COLO668 (cell line): ENCODE results near the gene ZC3H13.

ENCODE experiments used
- DNase-seq: peaks from one replicate; lab custom pipeline; 2025; ENCODE audit not compliant: unreplicated experiment; lab: John Stamatoyannopoulos, UW

The ZC3H13 gene

DNA sequence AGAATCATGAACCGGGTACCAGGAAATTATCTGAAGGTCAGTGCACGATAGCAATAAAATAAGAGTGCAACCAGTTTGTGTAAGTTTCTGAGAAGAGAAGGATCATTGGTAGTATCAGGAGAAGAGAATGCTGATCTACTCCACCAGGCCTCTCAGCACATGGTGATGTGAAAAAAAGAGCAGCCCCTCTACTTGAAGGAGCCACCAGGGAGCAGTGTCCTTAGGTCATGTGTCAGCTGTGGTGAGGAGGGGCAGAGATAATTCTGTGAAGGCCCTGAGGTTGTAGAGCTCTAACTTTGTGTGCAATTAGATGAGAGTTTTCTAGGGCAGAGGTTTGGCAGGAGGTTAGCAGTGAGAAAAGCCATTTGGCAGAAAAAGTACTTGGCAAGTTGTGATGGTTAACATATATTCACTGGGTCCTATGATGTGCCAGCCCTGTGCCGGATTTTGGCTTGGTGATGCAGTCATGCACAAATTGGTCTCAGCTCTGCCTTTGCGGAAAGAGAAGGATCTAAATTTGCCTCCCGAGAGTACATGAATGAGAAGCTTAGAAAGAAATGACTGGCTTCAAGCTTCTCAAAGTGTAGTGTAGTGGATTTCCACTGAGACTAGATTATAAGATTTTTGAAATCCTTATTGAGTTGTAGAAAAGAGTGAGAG is 19.2 kb upstream of the ZC3H13 start:
- no peak for DNase-seq

DNA sequence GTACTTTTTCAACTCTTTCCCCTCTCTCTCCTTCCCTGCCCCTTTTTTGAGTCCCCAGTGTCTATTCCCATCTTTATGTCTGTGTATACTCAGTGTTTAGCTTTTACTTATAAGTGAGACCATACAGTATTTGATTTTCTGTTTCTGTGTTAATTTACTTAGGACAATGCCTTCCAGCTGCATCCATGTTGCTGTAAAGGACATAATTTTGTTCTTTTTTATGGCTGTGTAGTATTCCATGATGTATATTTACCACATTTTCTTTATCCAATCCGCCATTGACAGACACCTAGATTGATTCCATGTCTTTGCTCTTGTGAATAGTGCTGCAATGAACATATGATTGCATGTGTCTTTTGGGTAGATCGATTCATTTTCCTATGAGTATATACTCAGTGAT is 10.7 kb upstream of the ZC3H13 start:
- DNase-seq: no peak

DNA sequence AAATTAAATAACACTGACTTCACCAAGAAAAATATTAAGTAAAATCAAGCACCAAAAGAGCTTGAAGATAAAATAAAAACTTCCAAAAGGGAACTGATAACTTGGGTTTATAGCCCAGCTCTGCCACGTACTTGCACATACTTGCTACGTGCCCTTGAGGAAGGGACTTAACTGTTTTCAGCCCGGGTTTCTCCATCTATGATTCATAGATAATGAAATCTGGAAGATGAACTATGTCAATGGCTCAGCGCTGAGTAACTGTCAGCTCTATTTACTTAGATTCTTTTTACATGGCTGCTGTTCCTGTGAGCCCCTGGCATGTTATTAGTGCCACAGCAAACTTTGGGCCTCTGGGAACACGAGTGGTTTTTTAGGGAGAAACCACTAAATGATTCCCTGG is 9.6 kb upstream of the ZC3H13 start:
- no peak for DNase-seq

DNA sequence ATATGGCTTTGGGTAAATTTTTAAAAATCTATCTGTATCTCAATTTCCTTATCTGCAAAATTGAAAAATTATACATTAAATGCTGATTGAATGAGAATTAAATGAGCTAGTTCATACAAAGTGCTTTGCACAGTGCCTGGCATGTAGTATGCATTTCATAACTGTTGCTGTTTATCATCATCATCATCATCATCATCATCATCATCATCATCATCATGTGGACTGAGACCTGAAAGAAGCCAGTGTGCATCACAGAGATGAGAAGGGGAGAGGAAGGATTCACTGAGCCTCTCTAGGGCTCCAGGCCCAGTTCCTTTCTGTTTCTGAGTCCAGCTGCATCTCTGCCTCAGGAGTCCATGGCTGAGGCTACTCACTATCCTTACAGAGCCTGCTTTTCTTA is 6.9 kb upstream of the ZC3H13 start:
- no peak for DNase-seq

DNA sequence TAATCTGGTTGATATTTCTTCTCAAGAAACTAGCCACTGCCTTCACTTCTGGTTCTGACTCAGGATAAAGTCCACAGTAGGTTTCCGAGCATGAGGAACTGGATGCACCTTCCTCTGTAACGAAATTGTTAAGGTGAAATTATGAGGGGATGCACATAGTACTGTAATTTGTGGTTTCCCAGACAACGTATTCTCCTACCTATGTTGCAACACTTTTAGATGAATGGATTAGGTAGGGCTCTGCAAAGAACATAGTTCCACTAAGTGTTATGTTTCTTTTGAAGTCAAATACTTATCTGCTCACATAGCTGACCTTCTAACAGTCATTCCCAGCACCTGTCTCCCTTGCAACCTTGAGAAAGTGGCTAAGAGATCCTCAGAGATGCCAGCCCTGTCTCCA is 5.7 kb upstream of the ZC3H13 start:
- no peak for DNase-seq

DNA sequence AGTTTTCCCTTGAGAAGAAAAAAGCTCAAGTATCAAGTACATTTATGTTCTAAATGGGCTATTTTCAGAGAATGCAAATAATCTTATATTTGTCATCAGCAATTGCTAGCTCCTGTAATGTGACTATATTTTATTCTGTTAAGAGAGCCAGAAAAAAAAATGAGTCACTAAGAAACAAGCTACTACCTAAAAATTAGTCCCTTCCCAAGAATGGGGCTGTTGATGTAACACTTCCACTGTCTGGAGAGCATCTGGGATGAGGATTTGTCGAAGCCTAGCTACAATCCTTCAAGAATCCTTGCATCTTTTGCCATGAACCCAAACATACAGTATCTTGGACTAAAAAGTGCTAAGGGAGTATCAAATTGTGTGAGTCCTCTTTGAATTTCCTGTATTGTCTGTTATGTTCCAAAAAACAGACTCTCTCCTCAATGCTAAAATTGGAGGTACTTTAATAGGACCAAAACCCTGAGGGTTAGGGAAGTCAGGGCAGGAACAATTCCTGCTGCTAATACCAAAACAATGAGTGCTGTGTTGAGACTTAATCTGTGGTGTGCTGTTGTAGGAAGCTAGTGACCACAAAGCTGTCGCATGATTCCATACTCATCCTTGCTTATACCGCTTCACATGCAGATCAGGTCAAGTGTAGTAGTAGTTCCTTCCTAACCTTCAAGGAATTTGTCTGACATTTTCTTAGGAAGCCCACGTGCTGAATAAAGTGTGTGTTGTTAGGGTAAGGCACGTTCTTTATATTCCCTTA is 4.9 kb upstream of the ZC3H13 start:
- no peak for DNase-seq

DNA sequence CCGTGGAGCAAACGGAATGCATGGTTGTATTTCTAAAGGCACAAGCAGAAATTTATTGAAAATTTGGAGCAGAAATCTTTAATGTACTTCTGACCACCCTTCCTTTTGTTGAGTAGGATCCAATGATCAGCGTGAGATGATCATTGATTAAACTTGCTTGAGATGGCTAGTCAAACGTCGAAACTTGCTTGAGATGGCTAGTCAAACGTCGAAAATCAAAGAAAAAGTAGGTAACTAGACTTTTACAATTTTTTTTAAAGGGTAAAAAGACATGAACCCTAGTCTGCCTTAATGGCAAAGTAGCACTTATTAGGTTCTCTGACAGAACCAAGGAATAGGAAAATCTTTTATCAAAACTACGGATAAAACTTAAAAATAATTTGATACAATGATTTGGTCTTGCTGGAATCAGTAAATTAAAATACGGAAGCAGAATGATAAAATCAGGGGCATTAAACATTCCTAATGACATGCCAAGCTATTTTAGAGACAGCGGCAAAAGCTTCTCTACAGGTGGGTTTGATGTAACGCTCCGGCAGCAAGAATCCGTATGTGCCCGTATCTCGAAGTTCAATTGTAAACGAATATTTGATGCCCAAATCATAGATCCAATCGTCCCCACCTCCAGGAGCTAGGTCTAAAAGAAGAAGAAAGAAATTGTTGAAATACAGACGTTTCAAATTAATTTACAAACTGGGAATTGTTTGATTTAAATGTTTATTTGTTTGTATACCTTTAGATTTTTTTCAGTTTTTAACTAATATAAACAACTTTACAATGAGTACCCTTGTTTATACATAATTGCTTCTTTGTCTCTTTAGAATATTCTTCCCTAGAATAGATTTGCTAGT is 841 bp upstream of the ZC3H13 start:
- no peak for DNase-seq

DNA sequence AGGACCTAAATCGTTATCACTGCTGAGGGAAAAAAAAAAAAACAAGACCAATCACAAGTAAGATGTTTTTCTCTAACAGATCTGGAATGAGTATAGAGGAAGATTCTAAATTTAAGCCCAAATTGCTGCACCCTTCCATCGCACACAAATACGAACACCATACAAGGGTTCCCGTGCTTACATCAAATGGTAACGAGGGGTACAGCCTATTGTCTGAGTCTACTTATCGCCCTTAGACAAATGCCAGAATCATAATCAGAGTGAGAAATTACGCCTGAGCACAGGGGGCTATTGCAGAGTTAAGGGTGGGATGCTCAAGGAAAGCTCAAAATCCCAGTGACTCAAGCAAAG is 603 bp downstream of the ZC3H13 start:
- no peak for DNase-seq

DNA sequence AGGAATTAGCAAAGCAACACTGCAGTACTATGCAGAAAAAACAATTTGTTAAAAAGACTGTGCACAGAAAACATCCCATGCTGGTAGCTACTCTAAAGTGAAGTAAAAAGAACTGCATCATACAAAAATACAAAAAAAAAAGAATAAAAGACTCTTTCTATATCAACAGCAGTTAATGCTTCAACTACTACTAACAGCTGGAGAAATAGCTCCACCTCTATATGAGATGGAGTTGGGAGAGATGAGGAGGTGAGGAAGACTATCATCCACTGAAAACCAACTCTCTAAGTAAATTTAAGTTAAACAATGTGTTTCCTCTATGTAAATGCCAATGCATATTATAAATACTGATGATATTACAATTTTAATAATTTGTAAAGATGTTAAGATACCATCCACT is 1.8 kb downstream of the ZC3H13 start:
- DNase-seq: no peak

DNA sequence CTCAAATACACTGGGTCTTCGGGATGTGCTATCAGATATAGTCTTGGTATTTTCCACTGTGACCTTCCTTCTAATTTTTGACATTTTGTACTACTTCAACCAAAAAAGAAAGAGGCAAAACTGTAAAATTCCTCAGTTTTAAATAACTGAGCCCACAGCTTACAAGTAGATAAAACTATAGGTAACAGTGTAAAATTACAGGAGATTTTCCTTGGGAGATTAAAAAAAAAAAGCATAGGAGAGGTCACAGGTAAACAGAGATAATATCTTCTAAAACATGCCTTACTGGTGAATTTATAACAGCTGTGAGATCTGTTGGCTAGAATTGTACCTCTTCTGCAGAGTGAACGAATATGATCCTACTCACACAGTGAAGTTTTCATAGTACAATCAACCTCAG is 7.1 kb downstream of the ZC3H13 start:
- no peak for DNase-seq

DNA sequence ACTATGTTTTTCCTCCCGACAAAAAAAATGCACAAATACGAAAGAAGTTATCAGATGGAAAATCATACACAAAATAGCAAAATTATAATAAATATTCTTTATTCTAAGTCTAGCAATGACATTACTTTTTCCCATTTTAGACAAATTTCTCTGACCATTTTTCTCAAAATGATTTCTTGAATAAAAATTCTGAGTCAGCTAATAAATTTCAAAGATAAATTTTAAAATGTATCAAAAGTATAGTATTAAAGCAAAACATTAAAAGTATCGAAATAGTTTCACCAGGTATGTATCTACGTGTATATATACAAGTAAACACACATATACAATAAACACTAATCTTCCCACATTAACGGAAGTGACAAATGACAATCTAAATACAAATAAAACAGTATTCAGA is 8.9 kb downstream of the ZC3H13 start:
- DNase-seq: no peak

DNA sequence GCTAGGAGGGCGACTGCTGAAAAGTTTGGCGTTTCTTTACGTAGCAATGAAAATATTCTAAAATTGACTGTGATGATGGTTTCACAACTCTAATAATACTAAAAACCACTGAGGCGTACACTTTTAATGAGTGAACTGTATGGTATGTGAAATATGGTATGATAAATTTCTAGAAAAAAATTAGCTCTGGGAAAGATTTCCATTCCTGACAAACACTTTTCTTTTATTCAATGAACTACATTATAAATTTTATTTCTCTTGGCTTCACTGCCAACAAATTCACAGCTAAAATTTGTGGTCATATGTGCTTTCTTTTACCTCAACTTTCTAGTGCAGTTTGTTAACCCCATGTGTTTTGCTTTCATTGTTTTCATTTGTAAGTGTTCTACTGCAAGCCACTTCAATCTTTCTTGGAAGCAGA is 11.1 kb downstream of the ZC3H13 start:
- no peak for DNase-seq

DNA sequence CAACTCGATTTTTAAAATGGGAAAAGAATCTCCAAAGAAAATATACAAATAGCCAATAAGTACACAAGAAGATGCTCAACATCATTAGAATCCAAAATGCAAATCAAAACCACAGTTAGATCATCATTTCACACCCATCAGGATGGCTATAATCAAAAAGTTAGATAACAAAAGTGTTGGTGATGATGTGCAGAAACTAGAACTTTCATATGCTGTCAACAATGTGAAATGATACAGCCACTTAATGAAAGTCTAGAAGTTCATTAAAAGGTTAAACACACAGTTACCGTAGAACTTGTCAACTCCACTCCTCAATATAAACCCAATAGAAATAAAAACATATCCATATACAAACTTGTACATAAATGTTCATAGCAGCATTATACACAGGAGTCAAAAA is 11.8 kb downstream of the ZC3H13 start:
- DNase-seq: no peak

DNA sequence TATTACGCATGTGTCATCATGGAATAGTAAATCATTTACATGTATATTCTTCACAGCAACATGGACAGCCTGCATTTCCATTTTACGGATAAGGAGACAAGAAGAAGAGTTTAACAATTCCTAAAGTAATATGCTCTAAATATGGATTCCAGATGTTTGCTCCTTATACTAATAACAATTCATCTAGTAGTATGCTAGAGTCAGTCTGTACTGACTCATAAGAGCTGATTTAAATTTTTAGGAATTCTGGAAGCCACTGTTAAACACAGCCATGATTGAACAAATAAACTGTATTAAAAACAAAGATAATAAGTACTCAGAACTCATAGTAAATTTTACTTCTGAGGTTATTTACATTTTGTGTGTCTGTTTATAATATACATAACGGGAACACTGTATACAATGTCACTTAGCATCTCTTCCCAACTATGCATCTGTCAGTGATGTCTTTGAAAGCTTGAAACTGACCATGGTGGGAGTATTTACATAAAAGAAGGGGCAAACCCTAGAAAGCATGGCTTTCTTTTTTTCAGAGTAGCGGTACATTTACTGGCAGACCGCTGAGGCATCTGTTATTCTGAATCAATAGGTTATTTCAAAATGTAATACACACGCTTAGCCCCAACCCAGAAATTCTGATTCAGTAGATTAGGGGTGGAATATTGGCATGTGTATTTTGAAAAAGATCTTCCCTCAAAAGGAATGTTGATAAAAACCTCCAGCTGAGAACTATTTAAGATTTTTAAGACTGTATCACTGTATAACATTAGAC is 12.9 kb downstream of the ZC3H13 start:
- no peak for DNase-seq

DNA sequence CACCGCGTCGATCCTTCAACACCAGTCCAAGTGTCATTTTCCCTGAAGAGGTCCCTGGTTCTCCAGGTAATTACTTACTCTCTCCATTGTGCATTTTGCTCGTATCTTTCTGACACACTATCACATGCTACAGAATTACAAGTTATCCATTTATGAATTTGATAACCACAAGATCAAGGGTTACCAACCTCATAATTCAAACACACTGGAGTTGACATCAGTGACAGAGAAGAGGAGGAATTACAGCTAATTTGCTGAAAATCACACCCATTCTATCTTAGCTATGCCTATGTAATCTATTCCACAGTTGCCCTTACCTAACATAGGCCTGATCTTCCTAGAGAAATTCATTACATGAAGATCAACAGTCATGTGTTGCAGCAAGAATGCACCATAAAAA is 14.2 kb downstream of the ZC3H13 start:
- DNase-seq: no peak

DNA sequence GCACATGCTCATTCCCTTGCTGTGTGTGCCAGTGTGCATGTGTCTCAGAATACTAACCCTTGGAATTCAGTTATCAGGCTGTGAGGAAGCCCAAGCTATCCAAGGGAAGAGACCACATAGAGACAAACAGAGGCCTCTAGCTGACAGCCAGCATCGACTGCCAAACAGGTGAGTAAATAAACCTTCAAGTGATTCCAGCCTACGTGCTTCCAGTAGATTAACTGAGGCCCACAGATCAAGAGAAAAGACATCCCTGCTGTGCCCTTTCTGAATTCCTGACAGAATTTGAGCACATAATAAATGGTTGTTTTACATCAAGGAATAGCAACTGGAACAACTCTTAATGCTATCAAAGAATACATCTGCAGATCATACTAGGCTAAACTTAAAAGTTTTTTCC is 17.5 kb downstream of the ZC3H13 start:
- DNase-seq: peak; percentile 73

DNA sequence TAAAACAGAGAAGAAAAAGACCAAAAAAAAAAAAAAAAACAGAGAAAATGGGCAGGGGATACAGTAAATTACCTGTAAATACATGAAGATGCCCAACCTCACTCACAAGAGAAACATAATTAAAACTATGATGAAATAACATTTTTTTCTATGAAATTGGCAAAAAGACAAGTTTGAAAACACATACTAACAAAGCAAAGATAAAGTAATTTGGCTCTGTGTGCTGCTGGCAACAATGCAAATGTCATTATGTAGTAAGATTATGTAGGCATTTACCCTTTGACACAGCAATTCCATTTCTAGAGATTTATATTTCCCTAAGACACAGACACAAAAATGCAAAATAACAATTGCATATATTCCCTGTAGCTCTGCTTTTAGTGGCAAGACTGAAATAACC is 20.2 kb downstream of the ZC3H13 start:
- no peak for DNase-seq

DNA sequence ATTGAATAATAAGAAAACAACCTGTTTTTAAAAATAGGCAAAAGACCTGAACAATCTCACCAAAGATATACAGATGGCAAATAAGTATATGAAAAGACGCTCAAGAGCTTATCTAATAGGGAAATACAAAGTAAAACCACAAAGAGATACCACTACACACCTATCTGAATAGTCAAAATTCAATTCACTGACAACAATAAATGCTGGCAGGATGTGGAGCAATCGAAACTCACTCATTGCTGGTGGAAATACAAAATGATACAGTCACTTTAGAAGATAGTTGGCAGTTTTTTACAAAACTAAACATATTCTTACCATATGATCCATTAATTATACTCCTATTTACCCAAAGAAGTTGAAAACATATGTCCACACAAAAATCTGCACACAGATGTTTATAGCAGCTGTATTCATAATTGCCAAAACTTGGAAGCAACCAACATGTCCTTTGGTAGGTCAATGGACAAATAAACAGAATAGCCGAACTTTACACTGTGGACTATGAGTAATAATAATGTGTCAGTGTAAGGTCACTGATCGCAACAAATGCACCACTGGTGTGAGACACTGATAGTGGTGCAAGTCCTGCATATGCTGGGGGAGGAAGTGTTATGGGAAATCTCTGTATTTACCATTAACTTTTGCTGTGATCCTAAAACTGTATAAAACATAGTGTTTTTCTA is 20.8 kb downstream of the ZC3H13 start:
- no peak for DNase-seq

DNA sequence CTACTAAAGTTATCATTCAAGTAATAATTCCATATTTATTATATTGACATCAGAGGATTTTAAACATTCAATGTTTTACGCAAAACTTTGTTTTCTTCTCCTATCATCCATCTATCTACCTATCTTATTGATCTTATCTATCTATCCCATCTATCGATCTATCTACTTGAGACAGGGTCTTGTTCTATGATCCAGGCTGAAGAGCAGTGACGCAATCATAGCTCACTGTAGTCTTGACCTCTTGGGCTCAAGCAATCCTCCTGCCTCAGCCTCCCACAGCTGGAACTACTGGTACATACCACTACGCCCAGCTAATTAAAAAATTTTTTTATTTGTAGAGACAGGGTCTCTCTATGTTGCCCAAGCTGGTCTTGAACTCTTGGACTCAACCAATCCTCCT is 27.4 kb downstream of the ZC3H13 start:
- DNase-seq: no peak

DNA sequence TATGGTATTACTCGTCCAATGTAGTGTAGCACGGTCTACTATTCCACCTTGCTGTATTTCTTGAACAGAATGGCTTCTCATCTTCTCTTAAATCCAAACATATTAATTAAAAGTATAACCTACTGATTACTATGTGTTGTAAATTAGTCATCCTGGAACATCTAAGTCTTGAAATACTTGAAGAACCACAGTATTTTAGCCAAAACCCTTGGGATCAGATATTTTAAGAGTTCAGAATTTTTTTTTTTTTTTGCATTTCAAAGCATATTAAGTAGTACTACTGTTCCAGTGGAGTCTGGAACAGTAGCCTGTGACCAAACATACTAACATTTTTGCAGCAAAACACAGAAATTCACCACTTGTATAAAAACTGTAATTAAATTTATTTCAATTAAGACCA is 30.1 kb downstream of the ZC3H13 start:
- no peak for DNase-seq

DNA sequence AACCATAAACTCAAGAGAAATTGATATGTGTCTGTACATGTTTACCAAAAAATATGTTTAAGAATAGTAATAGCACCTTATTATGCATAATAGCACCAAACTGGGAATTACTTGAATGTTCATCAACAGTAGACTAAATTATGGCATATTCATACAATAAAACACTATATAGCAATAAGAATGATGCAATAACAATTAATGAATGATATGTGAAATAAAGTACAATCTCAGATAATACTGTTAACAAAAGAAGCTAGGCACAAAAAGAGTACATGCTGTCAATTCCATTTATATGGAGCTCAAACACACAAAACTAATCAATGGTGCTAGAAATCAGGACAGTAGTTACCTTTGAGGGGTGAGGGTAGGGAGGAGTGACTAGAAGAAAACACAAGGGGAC is 36.3 kb downstream of the ZC3H13 start:
- no peak for DNase-seq
